Activated naive CD8-positive, alpha-beta T cell treated with anti-CD3 and anti-CD28 coated beads, Interleukin-2, amount 50 U/mL, for 16 hours (primary cell): Measurements from ENCODE around the gene TDRD3.
"Not testable (repeated sequence)": the region's sequence is repeated elsewhere in the genome, so short reads cannot be mapped to it uniquely, and the experiment has no call there.

Source experiments
- DNase-seq: peaks from one replicate; pipeline ENCODE4 v3.0.0-alpha.2; 2020; ENCODE audit warnings: low read depth, low spot score

The TDRD3 gene

GRCh38 chr13:60398379-60398891, 1.4 kb downstream of the TDRD3 start:
- DNase-seq, result no peak

- no peak for DNase-seq
Observed at GRCh38 chr13:60398907-60399589, 2.0 kb downstream of the TDRD3 start.

- no peak for DNase-seq
Observed at GRCh38 chr13:60402022-60402421, 5.0 kb downstream of the TDRD3 start.

- no peak for DNase-seq
Observed at GRCh38 chr13:60407095-60407494, 10.1 kb downstream of the TDRD3 start.

- not testable (repeated sequence) for DNase-seq
Observed at GRCh38 chr13:60407852-60408251, 10.8 kb downstream of the TDRD3 start.

GRCh38 chr13:60409574-60410292, 12.7 kb downstream of the TDRD3 start:
- DNase-seq, result not testable (repeated sequence)

- no peak for DNase-seq
Observed at GRCh38 chr13:60410299-60410698, 13.3 kb downstream of the TDRD3 start.

- DNase-seq, result no peak
Observed at GRCh38 chr13:60411464-60411863, 14.4 kb downstream of the TDRD3 start.

GRCh38 chr13:60411983-60412382, 15.0 kb downstream of the TDRD3 start:
- DNase-seq, result no peak

- DNase-seq, result no peak
Observed at GRCh38 chr13:60412909-60413616, 16.0 kb downstream of the TDRD3 start.

- DNase-seq, result no peak
Observed at GRCh38 chr13:60414177-60414576, 17.2 kb downstream of the TDRD3 start.

- DNase-seq, result no peak
Observed at GRCh38 chr13:60417734-60418133, 20.7 kb downstream of the TDRD3 start.

- DNase-seq, result no peak
Observed at GRCh38 chr13:60418954-60419353, 21.9 kb downstream of the TDRD3 start.

- DNase-seq, result no peak
Observed at GRCh38 chr13:60425332-60425731, 28.3 kb downstream of the TDRD3 start.

- DNase-seq, result no peak
Observed at GRCh38 chr13:60426075-60426474, 29.1 kb downstream of the TDRD3 start.

GRCh38 chr13:60427285-60427684, 30.3 kb downstream of the TDRD3 start:
- DNase-seq, result no peak

- no peak for DNase-seq
Observed at GRCh38 chr13:60431108-60431700, 34.2 kb downstream of the TDRD3 start.

- no peak for DNase-seq
Observed at GRCh38 chr13:60433505-60433904, 36.5 kb downstream of the TDRD3 start.

- DNase-seq, result no peak
Observed at GRCh38 chr13:60435762-60436374, 38.8 kb downstream of the TDRD3 start.

- no peak for DNase-seq
Observed at GRCh38 chr13:60439201-60439600, 42.2 kb downstream of the TDRD3 start.

GRCh38 chr13:60441761-60442160, 44.7 kb downstream of the TDRD3 start:
- no peak for DNase-seq
